HL-60 (cell line): ENCODE results near the gene TBX4.
"Not testable (repeated sequence)": the region's sequence is repeated elsewhere in the genome, so short reads cannot be mapped to it uniquely, and the experiment has no call there.

ENCODE experiments used
- POLR2AphosphoS5 ChIP-seq: IDR thresholded peaks from 2 replicates; pipeline ENCODE4 v1.6.1; 2012; ENCODE audit warnings: low read depth
- SPI1 ChIP-seq: IDR thresholded peaks from 2 replicates; pipeline ENCODE4 v1.6.1; 2012; ENCODE audit warnings: low read depth, mild to moderate bottlenecking, borderline replicate concordance
- TF ChIP-seq, protein P1 (sequence below): IDR thresholded peaks from one replicate; pipeline ENCODE4 v1.5.1; 2011; ENCODE audit warnings: low read length, control low read depth, inconsistent platforms; ENCODE audit not compliant: insufficient read depth

GRCh38 chr17:61441507-61441906 lies 10.7 kb upstream of the TBX4 start:
- not testable (repeated sequence) for TF ChIP-seq SPI1, POLR2AphosphoS5
- TF ChIP-seq, protein P1, sequence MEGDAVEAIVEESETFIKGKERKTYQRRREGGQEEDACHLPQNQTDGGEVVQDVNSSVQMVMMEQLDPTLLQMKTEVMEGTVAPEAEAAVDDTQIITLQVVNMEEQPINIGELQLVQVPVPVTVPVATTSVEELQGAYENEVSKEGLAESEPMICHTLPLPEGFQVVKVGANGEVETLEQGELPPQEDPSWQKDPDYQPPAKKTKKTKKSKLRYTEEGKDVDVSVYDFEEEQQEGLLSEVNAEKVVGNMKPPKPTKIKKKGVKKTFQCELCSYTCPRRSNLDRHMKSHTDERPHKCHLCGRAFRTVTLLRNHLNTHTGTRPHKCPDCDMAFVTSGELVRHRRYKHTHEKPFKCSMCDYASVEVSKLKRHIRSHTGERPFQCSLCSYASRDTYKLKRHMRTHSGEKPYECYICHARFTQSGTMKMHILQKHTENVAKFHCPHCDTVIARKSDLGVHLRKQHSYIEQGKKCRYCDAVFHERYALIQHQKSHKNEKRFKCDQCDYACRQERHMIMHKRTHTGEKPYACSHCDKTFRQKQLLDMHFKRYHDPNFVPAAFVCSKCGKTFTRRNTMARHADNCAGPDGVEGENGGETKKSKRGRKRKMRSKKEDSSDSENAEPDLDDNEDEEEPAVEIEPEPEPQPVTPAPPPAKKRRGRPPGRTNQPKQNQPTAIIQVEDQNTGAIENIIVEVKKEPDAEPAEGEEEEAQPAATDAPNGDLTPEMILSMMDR: not testable (repeated sequence)
